Common myeloid progenitor, CD34-positive (primary cell): ENCODE data around the gene THRB.

Source experiments
- CTCF ChIA-PET: fragments of 350-600 bp; sonication (Branson Sonifier 250); formaldehyde crosslinking; loops from one replicate; lab custom pipeline; 2021; ENCODE audit warnings: antibody characterized with exemption; lab: Charles Lee
- POLR2A ChIA-PET: fragments of 350-600 bp; sonication (Branson Sonifier 250); formaldehyde crosslinking; loops from one replicate; lab custom pipeline; 2021; ENCODE audit warnings: antibody characterized with exemption; lab: Charles Lee
- DNase-seq, 3 donors: peaks; one replicate each; pipeline versions ENCODE4 v3.0.0 to v3.0.0-alpha.2; 2013
- H3K27ac ChIP-seq, 2 experiments: 1 replicate in 1 of 2; 2 replicates in 1 of 2; pipeline ENCODE4 v1.7.0; 2013; ENCODE audit warnings: inconsistent platforms in 2 of 2, low read length in 2 of 2, mild to moderate bottlenecking in 2 of 2, low read depth in 1 of 2, moderate library complexity in 1 of 2; ENCODE audit not compliant: severe bottlenecking in 2 of 2, insufficient read depth in 1 of 2, poor library complexity in 1 of 2
- H3K27me3 ChIP-seq, 5 experiments: replicated peaks in 2 of 5; 1 replicate in 3 of 5; 2 replicates in 2 of 5; pipeline versions ENCODE4 v1.6.1 to v1.7.0; 2013; ENCODE audit warnings: low read length in 4 of 5, mild to moderate bottlenecking in 2 of 5, moderate library complexity in 2 of 5, inconsistent platforms in 1 of 5; ENCODE audit not compliant: insufficient read depth in 5 of 5, control insufficient read depth in 4 of 5
- H3K36me3 ChIP-seq, 4 experiments: 1 replicate in 2 of 4; 2 replicates in 2 of 4; pipeline versions ENCODE4 v1.6.1 to v1.7.0; 2013; ENCODE audit warnings: low read length in 3 of 4, control low read depth in 1 of 4, mild to moderate bottlenecking in 1 of 4; ENCODE audit not compliant: control insufficient read depth in 4 of 4, insufficient read depth in 4 of 4
- H3K4me1 ChIP-seq, 4 experiments: 1 replicate in 3 of 4; 2 replicates in 1 of 4; pipeline versions ENCODE4 v1.6.1 to v1.7.1; 2013; ENCODE audit warnings: low read length in 3 of 4, mild to moderate bottlenecking in 3 of 4, control low read depth in 1 of 4, inconsistent platforms in 1 of 4, moderate library complexity in 1 of 4; ENCODE audit not compliant: control insufficient read depth in 4 of 4, insufficient read depth in 4 of 4; ENCODE audit errors: control extremely low read depth in 1 of 4
- H3K4me3 ChIP-seq, 7 experiments: 1 replicate in 4 of 7; 2 replicates in 3 of 7; pipeline versions ENCODE4 v1.5.1 to v1.7.0; 2013; ENCODE audit warnings: mild to moderate bottlenecking in 7 of 7, low read length in 6 of 7, moderate library complexity in 6 of 7, inconsistent platforms in 2 of 7, low read depth in 2 of 7, control low read depth in 1 of 7; ENCODE audit not compliant: insufficient read depth in 4 of 7, control insufficient read depth in 1 of 7; ENCODE audit errors: extremely low read depth in 1 of 7
- H3K9me3 ChIP-seq, 5 experiments: 1 replicate in 4 of 5; 2 replicates in 1 of 5; pipeline versions ENCODE4 v1.6.1 to v1.7.1; 2013; ENCODE audit warnings: low read length in 4 of 5, mild to moderate bottlenecking in 2 of 5, inconsistent platforms in 1 of 5, low read depth in 1 of 5, moderate library complexity in 1 of 5; ENCODE audit not compliant: control insufficient read depth in 4 of 5, insufficient read depth in 2 of 5; ENCODE audit errors: control extremely low read depth in 1 of 5
- WGBS: methylation state at CpG from one replicate; pipeline ENCODE4 v1.1.5; 2013; ENCODE audit not compliant: insufficient coverage; 5-methylcytosine and 5-hydroxymethylcytosine counted together

The THRB gene

GRCh38 chr3:24514119-24514518 lies 19.5 kb upstream of the THRB start:
- WGBS = no CpG with 5 or more reads among the region's 4 CpGs
- POLR2A ChIA-PET = no interaction called here
- no peaks in the 10 kb centered on the region for H3K9me3 ChIP-seq
- no peaks in the 10 kb centered on the region for H3K27me3 ChIP-seq
- peaks cover 0 to 2% (median under 1%) of the 10 kb centered on the region in 4 experiments for H3K4me1 ChIP-seq
- no peaks in the 10 kb centered on the region for H3K36me3 ChIP-seq
- CTCF ChIA-PET = interaction anchor here (1.0 to 1.8 kb wide), 3 partner anchors 10 to 126 kb away, joined by 4 to 7 read pairs (median 5); no protein-coding TSS in a partner anchor
- no peak for DNase-seq
- H3K27ac ChIP-seq = no peak overlapping the region
- H3K4me3 ChIP-seq = no peak overlapping the region

GRCh38 chr3:24513463-24513862 lies 18.8 kb upstream of the THRB start:
- Histone ChIP-seq H3K36me3 (no peaks in the 10 kb centered on the region), H3K4me1 (no peaks in the 10 kb centered on the region), H3K4me3 (no peak overlapping the region), H3K27me3 (no peaks in the 10 kb centered on the region), H3K27ac (no peak overlapping the region), H3K9me3 (no peaks in the 10 kb centered on the region)
- CTCF ChIA-PET = interaction anchor here (1.5 to 1.8 kb wide), 2 partner anchors 9 to 13 kb away, joined by 4 to 7 read pairs; no protein-coding TSS in a partner anchor
- no peak for DNase-seq
- POLR2A ChIA-PET = no interaction called here
- WGBS = no CpG with 5 or more reads among the region's 1 CpG

GRCh38 chr3:24512564-24513197 lies 18.0 kb upstream of the THRB start:
- no peaks in the 10 kb centered on the region for H3K9me3 ChIP-seq
- ChIA-PET CTCF (interaction anchor here (1.8 kb wide), 1 partner anchor 9 kb away, joined by 7 read pairs; no protein-coding TSS in a partner anchor), POLR2A (no interaction called here)
- H3K27me3 ChIP-seq = no peaks in the 10 kb centered on the region
- H3K4me3 ChIP-seq = no peak overlapping the region
- DNase-seq = no peak
- 100% methylated on average over 3 of the region's 5 CpGs for WGBS
- no peak overlapping the region for H3K27ac ChIP-seq
- no peaks in the 10 kb centered on the region for H3K4me1 ChIP-seq
- H3K36me3 ChIP-seq = no peaks in the 10 kb centered on the region

- CTCF ChIA-PET = no interaction called here
- Histone ChIP-seq H3K36me3 (no peaks in the 10 kb centered on the region), H3K27me3 (no peaks in the 10 kb centered on the region), H3K4me1 (no peaks in the 10 kb centered on the region), H3K9me3 (no peaks in the 10 kb centered on the region), H3K4me3 (no peak overlapping the region), H3K27ac (no peak overlapping the region)
- DNase-seq = no peak
- WGBS = 100% methylated on average over 2 of the region's 5 CpGs
- POLR2A ChIA-PET = no interaction called here
Measured at GRCh38 chr3:24510030-24510648, 15.5 kb upstream of the THRB start.

GRCh38 chr3:24508423-24508839 lies 13.8 kb upstream of the THRB start:
- no peak overlapping the region for H3K4me3 ChIP-seq
- H3K9me3 ChIP-seq = no peaks in the 10 kb centered on the region
- H3K36me3 ChIP-seq = no peaks in the 10 kb centered on the region
- ChIA-PET CTCF (no interaction called here), POLR2A (no interaction called here)
- H3K27me3 ChIP-seq = no peaks in the 10 kb centered on the region
- 100% methylated on average over 1 of the region's 1 CpG for WGBS
- no peak overlapping the region for H3K27ac ChIP-seq
- peaks cover 0 to 6% (median 3%) of the 10 kb centered on the region in 4 experiments for H3K4me1 ChIP-seq
- DNase-seq = no peak

- H3K36me3 ChIP-seq = no peaks in the 10 kb centered on the region
- H3K4me3 ChIP-seq = no peak overlapping the region
- no peaks in the 10 kb centered on the region for H3K9me3 ChIP-seq
- ChIA-PET POLR2A (no interaction called here), CTCF (no interaction called here)
- no peak overlapping the region for H3K27ac ChIP-seq
- DNase-seq = no peak
- WGBS = 75% methylated on average over 1 of the region's 2 CpGs
- H3K4me1 ChIP-seq = peaks cover 4 to 11% (median 8%) of the 10 kb centered on the region in 4 experiments
- no peaks in the 10 kb centered on the region for H3K27me3 ChIP-seq
Measured at GRCh38 chr3:24507776-24508422, 13.2 kb upstream of the THRB start.
